Natural killer cell treated with Interleukin-12 subunit alpha and Interleukin-12 subunit beta and Interleukin-15 and Interleukin-18, amount 100 ng/mL, for 72 hours (primary cell): ENCODE results near the gene CCNL2. TPM values are rescaled to one million over a fixed set of nuclear protein-coding genes. Genes with fewer than 3 reads are reported as not detected.
"Not testable (repeated sequence)": the region's sequence is repeated elsewhere in the genome, so short reads cannot be mapped to it uniquely, and the experiment has no call there.

Source experiments
- ATAC-seq, 2 donors: fragments of 150-1000 bp; cut with Tn5 transposase in 1 of 2; sonication (Bioruptor Pico), chemical (Tn5 transposase) in 1 of 2; 2 replicates each; pipeline ENCODE4 v1.10.0; 2021
- DNase-seq: peaks from one replicate; pipeline ENCODE4 v3.0.0; 2022; ENCODE audit warnings: low spot score
- H3K27ac Mint-ChIP-seq, 2 donors: 1 replicate in 1 of 2; 2 replicates in 1 of 2; pipeline ENCODE4 v1.8.0; 2022; ENCODE audit warnings: mixed read lengths in 2 of 2, mild to moderate bottlenecking in 1 of 2, moderate library complexity in 1 of 2
- H3K27me3 Mint-ChIP-seq, 2 donors: 1 replicate in 1 of 2; 2 replicates in 1 of 2; pipeline ENCODE4 v1.8.0; 2022; ENCODE audit warnings: mixed read lengths in 2 of 2
- H3K36me3 Mint-ChIP-seq: one replicate; pipeline ENCODE4 v1.8.0; 2022; ENCODE audit warnings: mixed read lengths
- H3K4me1 Mint-ChIP-seq, 2 donors: 1 replicate in 1 of 2; 2 replicates in 1 of 2; pipeline ENCODE4 v1.8.0; 2022; ENCODE audit warnings: low read depth in 2 of 2, mixed read lengths in 2 of 2, mild to moderate bottlenecking in 1 of 2
- H3K4me3 Mint-ChIP-seq: one replicate; pipeline ENCODE4 v1.8.0; 2022; ENCODE audit warnings: mixed read lengths
- H3K9me3 Mint-ChIP-seq: 2 replicates; pipeline ENCODE4 v1.8.0; 2022; ENCODE audit warnings: mixed read lengths
- total RNA-seq, 2 donors: library from RNA; stranded (reverse); gene quantifications; one replicate each; pipeline ENCODE4 v1.2.3, GENCODE V29; 2022

Gene CCNL2
- total RNA-seq, result 100 to 1,000 TPM; 124 to 196 TPM

- Mint-ChIP-seq H3K36me3 (peaks cover 20% of the 10 kb centered on the region), H3K4me3 (peak within 1 kb of the TSS; percentile 99), H3K9me3 (no peaks in the 10 kb centered on the region), H3K27me3 (no peaks in the 10 kb centered on the region), H3K4me1 (peaks cover 33 to 36% of the 10 kb centered on the region in 2 donors), H3K27ac (peak within 1 kb of the TSS; percentile 81 to 91)
- DNase-seq (peak; percentile 100), ATAC-seq (peak; percentile 98 to 99)
Observed at GRCh38 chr1:1399187-1399871, at the start of gene CCNL2. Gene CCNL2 (minus strand): TSS chr1:1399335. CDS start chr1:1399306, 29 bp downstream.

GRCh38 chr1:1446631-1447030, 47.5 kb upstream of the CCNL2 start:
- not testable (repeated sequence) for H3K9me3 Mint-ChIP-seq, H3K36me3 Mint-ChIP-seq, H3K27ac Mint-ChIP-seq, DNase-seq, H3K4me1 Mint-ChIP-seq, H3K4me3 Mint-ChIP-seq, ATAC-seq, H3K27me3 Mint-ChIP-seq

GRCh38 chr1:1442069-1442770, 43.1 kb upstream of the CCNL2 start:
- H3K4me1 Mint-ChIP-seq, result no peaks in the 10 kb centered on the region
- H3K27ac Mint-ChIP-seq, result no peak overlapping the region
- H3K9me3 Mint-ChIP-seq, result no peaks in the 10 kb centered on the region
- no peaks in the 10 kb centered on the region for H3K36me3 Mint-ChIP-seq
- ATAC-seq, result no peak
- no peak overlapping the region for H3K4me3 Mint-ChIP-seq
- DNase-seq, result no peak
- no peaks in the 10 kb centered on the region for H3K27me3 Mint-ChIP-seq

- DNase-seq (no peak), ATAC-seq (peak; percentile 69 to 81)
- Mint-ChIP-seq H3K27ac (no peak overlapping the region), H3K27me3 (peaks cover 0 to 2% of the 10 kb centered on the region in 2 donors), H3K4me3 (no peak overlapping the region), H3K4me1 (peaks cover 0 to 2% of the 10 kb centered on the region in 2 donors), H3K36me3 (no peaks in the 10 kb centered on the region), H3K9me3 (no peaks in the 10 kb centered on the region)
Observed at GRCh38 chr1:1441002-1441888, 42.1 kb upstream of the CCNL2 start.

- Mint-ChIP-seq H3K4me1 (peaks cover 0 to 3% of the 10 kb centered on the region in 2 donors), H3K9me3 (no peaks in the 10 kb centered on the region), H3K27ac (no peak overlapping the region), H3K36me3 (no peaks in the 10 kb centered on the region), H3K27me3 (peaks cover 0 to 3% of the 10 kb centered on the region in 2 donors), H3K4me3 (no peak overlapping the region)
- peak; percentile 29 for DNase-seq
- no peak for ATAC-seq
Observed at GRCh38 chr1:1440262-1441001, 41.3 kb upstream of the CCNL2 start.

- peak; percentile 55 for DNase-seq
- Mint-ChIP-seq H3K27ac (no peak overlapping the region), H3K4me1 (peaks cover 0 to 3% of the 10 kb centered on the region in 2 donors), H3K4me3 (no peak overlapping the region), H3K9me3 (no peaks in the 10 kb centered on the region), H3K36me3 (no peaks in the 10 kb centered on the region), H3K27me3 (peaks cover 0 to 6% of the 10 kb centered on the region in 2 donors)
- ATAC-seq, result no peak
Observed at GRCh38 chr1:1439546-1440261, 40.6 kb upstream of the CCNL2 start.

- ATAC-seq, result no peak
- peak; percentile 58 for DNase-seq
- H3K27me3 Mint-ChIP-seq, result peaks cover 0 to 6% of the 10 kb centered on the region in 2 donors
- peaks cover 0 to 3% of the 10 kb centered on the region in 2 donors for H3K4me1 Mint-ChIP-seq
- H3K4me3 Mint-ChIP-seq, result no peak overlapping the region
- H3K9me3 Mint-ChIP-seq, result no peaks in the 10 kb centered on the region
- no peak overlapping the region for H3K27ac Mint-ChIP-seq
- H3K36me3 Mint-ChIP-seq, result no peaks in the 10 kb centered on the region
Observed at GRCh38 chr1:1438531-1439381, 39.6 kb upstream of the CCNL2 start.

GRCh38 chr1:1437904-1438376, 38.8 kb upstream of the CCNL2 start:
- Mint-ChIP-seq H3K36me3 (no peaks in the 10 kb centered on the region), H3K9me3 (no peaks in the 10 kb centered on the region), H3K4me3 (no peak overlapping the region), H3K4me1 (peaks cover 0 to 3% of the 10 kb centered on the region in 2 donors), H3K27ac (no peak overlapping the region), H3K27me3 (peaks cover 0 to 6% of the 10 kb centered on the region in 2 donors)
- DNase-seq (peak; percentile 58), ATAC-seq (no peak)

- ATAC-seq, result no peak
- H3K4me1 Mint-ChIP-seq, result peaks cover 0 to 3% of the 10 kb centered on the region in 2 donors
- peaks cover 0 to 6% of the 10 kb centered on the region in 2 donors for H3K27me3 Mint-ChIP-seq
- H3K9me3 Mint-ChIP-seq, result no peaks in the 10 kb centered on the region
- H3K27ac Mint-ChIP-seq, result no peak overlapping the region
- DNase-seq, result peak; percentile 60
- H3K4me3 Mint-ChIP-seq, result no peak overlapping the region
- no peaks in the 10 kb centered on the region for H3K36me3 Mint-ChIP-seq
Observed at GRCh38 chr1:1437033-1437903, 38.1 kb upstream of the CCNL2 start.

GRCh38 chr1:1436630-1437032, 37.5 kb upstream of the CCNL2 start:
- peak overlapping the region; percentile 57 for H3K4me3 Mint-ChIP-seq
- ATAC-seq (no peak), DNase-seq (peak; percentile 8)
- no peak overlapping the region for H3K27ac Mint-ChIP-seq
- H3K27me3 Mint-ChIP-seq, result peaks cover 0 to 6% of the 10 kb centered on the region in 2 donors
- peaks cover 0 to 3% of the 10 kb centered on the region in 2 donors for H3K4me1 Mint-ChIP-seq
- no peaks in the 10 kb centered on the region for H3K9me3 Mint-ChIP-seq
- no peaks in the 10 kb centered on the region for H3K36me3 Mint-ChIP-seq

- no peaks in the 10 kb centered on the region for H3K9me3 Mint-ChIP-seq
- H3K4me1 Mint-ChIP-seq, result peaks cover 0 to 3% of the 10 kb centered on the region in 2 donors
- peak overlapping the region; percentile 57 for H3K4me3 Mint-ChIP-seq
- ATAC-seq, result no peak
- no peak overlapping the region for H3K27ac Mint-ChIP-seq
- peaks cover 0 to 6% of the 10 kb centered on the region in 2 donors for H3K27me3 Mint-ChIP-seq
- no peaks in the 10 kb centered on the region for H3K36me3 Mint-ChIP-seq
- peak; percentile 46 for DNase-seq
Observed at GRCh38 chr1:1435911-1436629, 36.9 kb upstream of the CCNL2 start.
